Heart left ventricle (tissue), 13 donors: ENCODE results near the gene PPP2R5D.

ENCODE experiments used
- CTCF ChIP-seq, 12 donors: fragments of 200-600 bp; sonication (generic) in 4 of 12; IDR thresholded peaks; one replicate each; pipeline versions ENCODE4 v1.5.0 to v1.8.0; 2018 to 2022; ENCODE audit warnings: antibody characterized with exemption in 12 of 12, mild to moderate bottlenecking in 5 of 12
- POLR2A ChIP-seq, 2 donors: fragments of 450-650 bp; IDR thresholded peaks; one replicate each; pipeline ENCODE4 v1.6.1; 2017; ENCODE audit warnings: antibody characterized with exemption in 2 of 2, mild to moderate bottlenecking in 2 of 2, moderate library complexity in 2 of 2
- donor health status: ischemic (EF 13 %, LVEDD 7.1; RV severe dilation, severe dysfunction).
- donor health status: DM: no; HTN: yes; CAD: no.
- donor health status: DM: no; HTN: no; CAD: no.
- donor health status: ischemic (EF 25% LVEDD 6.9; RV normal size, moderate dysfunction).
- donor health status: ischemic (EF 25% LVEDD 5.7; RV mildly dilated, moderate dysfunction).
- donor health status: ischemic (EF 35%, LVEDD 5.7; RV mildly dilated, moderate dysfunction).
- donor health status: nonischemic (EF 11% LVEDD 7.7; RV severe dilation, severe dysfunction).
- donor health status: DM: yes; HTN: yes; CAD: no.
- donor health status: PGD.
- donor health status: ischemic (EF 29% LVEDD 5.4; RV normal size, mild dysfunction).
- donor health status: nonischemic (EF 23%, LVEDD 6.1; RV moderate dilation, normal function).

DNA sequence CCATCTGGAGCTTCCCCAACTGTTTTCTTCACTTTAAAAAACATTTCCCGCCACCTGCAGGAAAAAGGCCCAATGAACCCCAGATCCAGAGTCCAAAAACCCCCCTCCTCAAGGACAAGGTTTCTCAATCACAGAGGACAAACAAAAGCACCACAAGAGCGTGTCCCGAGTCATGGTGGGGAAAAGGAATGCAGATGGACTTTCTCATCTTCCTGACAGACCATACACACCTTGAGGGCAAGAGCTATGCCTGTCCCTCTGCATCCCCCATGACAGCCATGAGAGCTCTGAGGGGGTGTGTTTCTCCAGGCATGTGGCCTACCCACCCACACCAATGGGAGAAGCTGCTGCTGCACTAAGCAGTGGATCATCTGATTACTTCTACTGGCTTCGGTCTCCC lies 14.4 kb upstream of the PPP2R5D start:
- TF ChIP-seq CTCF (IDR thresholded peaks at IDR 0.05) (no peak), POLR2A (IDR thresholded peaks at IDR 0.05) (no peak)
